Epithelial cell of esophagus (primary cell): ENCODE measurements around the gene CSF3.

Experiments
- DNase-seq: peaks from one replicate; pipeline ENCODE4 v3.0.0; 2010; ENCODE audit warnings: low read depth
- H3K4me3 ChIP-seq: 2 replicates; pipeline ENCODE4 v1.5.1; 2011; ENCODE audit warnings: mild to moderate bottlenecking, low read length, control low read depth
- CTCF ChIP-seq: IDR thresholded peaks from 2 replicates; pipeline ENCODE4 v1.5.1; 2011; ENCODE audit warnings: low read depth, mild to moderate bottlenecking, low read length, control low read depth, inconsistent platforms; ENCODE audit not compliant: insufficient read depth; ENCODE audit errors: missing control alignments

The CSF3 gene

DNA sequence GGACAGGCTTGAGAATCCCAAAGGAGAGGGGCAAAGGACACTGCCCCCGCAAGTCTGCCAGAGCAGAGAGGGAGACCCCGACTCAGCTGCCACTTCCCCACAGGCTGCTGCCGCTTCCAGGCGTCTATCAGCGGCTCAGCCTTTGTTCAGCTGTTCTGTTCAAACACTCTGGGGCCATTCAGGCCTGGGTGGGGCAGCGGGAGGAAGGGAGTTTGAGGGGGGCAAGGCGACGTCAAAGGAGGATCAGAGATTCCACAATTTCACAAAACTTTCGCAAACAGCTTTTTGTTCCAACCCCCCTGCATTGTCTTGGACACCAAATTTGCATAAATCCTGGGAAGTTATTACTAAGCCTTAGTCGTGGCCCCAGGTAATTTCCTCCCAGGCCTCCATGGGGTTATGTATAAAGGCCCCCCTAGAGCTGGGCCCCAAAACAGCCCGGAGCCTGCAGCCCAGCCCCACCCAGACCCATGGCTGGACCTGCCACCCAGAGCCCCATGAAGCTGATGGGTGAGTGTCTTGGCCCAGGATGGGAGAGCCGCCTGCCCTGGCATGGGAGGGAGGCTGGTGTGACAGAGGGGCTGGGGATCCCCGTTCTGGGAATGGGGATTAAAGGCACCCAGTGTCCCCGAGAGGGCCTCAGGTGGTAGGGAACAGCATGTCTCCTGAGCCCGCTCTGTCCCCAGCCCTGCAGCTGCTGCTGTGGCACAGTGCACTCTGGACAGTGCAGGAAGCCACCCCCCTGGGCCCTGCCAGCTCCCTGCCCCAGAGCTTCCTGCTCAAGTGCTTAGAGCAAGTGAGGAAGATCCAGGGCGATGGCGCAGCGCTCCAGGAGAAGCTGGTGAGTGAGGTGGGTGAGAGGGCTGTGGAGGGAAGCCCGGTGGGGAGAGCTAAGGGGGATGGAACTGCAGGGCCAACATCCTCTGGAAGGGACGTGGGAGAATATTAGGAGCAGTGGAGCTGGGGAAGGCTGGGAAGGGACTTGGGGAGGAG lies at the start of gene CSF3:
CSF3 (plus strand) TSS at position 436 of the 993 bp plus-strand sequence; CDS start at position 471, 35 bp downstream.
- no peak within 1 kb of the TSS for H3K4me3 ChIP-seq
- TF ChIP-seq CTCF, result no peak
- peak; percentile 45 for DNase-seq

- DNase-seq, result no peak
- H3K4me3 ChIP-seq, result no peak overlapping the region
- no peak for TF ChIP-seq CTCF
Measured at GRCh38 chr17:39966771-39967170, 48.5 kb upstream of the CSF3 start.

DNA sequence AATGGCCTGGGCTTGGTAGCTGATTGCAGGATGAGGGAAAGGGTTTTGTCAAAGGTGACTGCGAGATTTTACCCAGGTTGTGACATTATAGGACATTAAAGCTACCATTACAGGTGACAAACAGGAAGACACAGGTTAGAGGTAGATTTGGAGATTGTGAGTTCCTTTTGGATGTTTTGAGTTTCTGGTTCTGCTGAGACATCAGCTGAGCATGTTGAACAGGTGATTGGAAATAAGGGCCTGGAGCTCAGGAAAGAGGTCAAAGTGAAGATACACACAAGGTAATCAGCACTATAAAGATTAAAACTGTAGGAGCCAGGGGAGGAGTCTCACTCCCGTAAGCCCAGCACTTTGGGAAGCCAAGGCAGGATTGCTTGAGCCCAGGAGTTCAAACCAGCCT lies 46.5 kb upstream of the CSF3 start:
- TF ChIP-seq CTCF, result no peak
- H3K4me3 ChIP-seq, result no peak overlapping the region

GRCh38 chr17:39969375-39969774 lies 45.9 kb upstream of the CSF3 start:
- H3K4me3 ChIP-seq, result no peak overlapping the region
- no peak for DNase-seq
- no peak for TF ChIP-seq CTCF

More for the DNA sequence above, 46.5 kb upstream of the CSF3 start:
- DNase-seq, result no peak

GRCh38 chr17:39970157-39970692 lies 45.0 kb upstream of the CSF3 start:
- no peak for DNase-seq
- no peak overlapping the region for H3K4me3 ChIP-seq
- TF ChIP-seq CTCF, result no peak

DNA sequence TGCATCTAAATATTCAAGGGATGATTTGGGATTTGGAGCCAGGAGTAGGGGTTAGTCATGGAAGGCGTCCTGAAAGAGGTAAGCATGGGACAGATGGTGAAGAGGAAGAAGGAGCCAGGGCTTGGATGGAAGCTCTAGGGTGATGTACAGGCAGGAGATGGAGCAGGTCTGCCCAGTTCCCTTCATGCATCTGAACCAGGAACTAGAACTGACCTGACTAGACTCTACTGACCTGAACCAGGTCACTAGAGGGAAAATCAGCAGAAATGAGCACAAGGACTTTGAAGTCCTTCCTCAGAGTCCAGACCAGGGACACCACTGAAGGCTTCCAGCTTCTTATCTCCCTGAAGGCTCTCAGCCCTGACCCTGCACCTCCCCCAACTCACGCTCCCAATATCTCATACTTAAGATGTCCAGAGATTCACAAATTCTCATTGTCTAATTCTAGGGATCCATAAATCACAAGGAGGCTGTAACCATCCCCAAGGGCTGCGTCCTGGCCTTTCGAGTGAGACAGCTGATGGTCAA lies 44.1 kb upstream of the CSF3 start:
- no peak for DNase-seq
- no peak overlapping the region for H3K4me3 ChIP-seq
- no peak for TF ChIP-seq CTCF

DNA sequence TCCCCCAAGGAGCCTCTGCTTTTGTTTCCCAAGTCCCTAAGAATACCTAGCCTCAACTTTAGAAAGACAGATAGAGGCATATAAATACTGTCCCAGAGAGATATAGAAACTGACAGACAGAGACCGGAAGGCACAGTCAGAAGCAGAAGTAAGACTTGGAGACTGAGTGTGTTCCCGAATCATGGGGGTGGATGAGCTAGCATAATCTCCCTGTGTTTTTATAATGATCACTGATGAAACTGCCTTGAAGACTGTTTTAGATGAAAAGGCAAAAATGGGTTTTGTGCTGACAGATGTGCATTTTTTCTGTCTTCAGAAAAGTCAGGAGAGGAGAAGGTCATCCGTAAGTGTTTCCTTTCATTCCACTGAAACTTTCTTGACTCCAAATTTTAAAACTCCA lies 43.0 kb upstream of the CSF3 start:
- no peak for TF ChIP-seq CTCF
- DNase-seq, result no peak

More for the DNA sequence above, 43.0 kb upstream of the CSF3 start:
- H3K4me3 ChIP-seq, result no peak overlapping the region
